GM19238 (cell line): Measurements from ENCODE around the gene CIAO2B.
"Not testable (repeated sequence)": the region's sequence is repeated elsewhere in the genome, so short reads cannot be mapped to it uniquely, and the experiment has no call there.

Experiments
- DNase-seq: peaks from one replicate; pipeline ENCODE4 v3.0.0; 2011; ENCODE audit warnings: low spot score; ENCODE audit not compliant: insufficient read length

CIAO2B gene

DNA sequence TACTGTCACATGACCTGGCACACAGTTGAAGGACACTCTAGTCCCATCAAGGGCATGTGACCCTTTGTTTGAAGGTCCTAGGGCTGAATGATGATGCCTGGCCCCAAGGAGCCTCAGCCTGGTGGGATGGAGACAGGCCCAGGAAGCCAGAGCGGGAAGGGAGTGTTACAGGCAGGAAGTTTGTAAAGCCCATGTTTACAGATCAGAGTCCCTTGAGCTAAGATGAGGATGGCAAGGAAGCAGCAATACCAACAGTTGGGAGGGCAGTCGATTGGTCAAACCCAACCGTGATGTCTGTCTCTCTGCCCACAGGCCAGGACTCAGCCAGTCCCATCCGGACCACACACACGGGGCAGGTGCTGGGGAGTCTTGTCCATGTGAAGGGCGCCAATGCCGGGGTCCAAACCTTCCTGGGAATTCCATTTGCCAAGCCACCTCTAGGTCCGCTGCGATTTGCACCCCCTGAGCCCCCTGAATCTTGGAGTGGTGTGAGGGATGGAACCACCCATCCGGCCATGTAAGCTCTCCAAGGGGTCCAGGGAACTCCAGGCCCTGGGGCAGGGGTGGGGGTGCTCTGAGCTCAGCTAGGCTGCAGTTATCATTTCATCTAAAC lies 3.6 kb upstream of the CIAO2B start:
- DNase-seq: no peak

DNA sequence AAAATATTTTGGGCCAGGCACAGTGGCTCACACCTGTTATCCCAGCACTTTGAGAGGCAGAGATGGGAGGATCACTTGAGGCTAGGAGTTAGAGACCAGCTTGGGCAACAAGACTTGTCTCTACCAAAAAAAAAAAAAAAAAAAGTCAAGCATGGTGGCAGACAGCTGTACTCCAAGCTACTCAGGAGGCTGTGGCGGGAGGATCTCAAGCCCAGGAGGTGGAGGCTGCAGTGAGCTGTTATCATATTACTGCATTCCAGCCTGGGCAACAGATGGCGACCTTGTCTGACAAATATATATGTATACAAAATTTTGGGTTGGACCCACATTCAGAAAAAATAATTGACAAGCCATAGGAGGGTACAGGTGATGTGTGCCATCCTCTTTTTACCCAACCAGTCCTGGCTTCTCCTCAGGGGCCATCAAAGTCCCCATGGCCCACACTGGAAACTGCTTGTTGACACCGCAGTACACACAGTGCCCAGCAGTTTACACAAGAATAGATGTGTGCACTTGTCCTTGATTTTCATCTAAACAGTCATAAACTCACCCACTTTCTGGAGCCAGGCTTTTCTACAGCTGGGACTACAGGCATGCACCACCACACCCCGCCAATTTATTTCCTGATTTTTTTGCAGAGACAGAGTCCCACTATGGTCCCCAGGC lies 2.8 kb upstream of the CIAO2B start:
- no peak for DNase-seq

DNA sequence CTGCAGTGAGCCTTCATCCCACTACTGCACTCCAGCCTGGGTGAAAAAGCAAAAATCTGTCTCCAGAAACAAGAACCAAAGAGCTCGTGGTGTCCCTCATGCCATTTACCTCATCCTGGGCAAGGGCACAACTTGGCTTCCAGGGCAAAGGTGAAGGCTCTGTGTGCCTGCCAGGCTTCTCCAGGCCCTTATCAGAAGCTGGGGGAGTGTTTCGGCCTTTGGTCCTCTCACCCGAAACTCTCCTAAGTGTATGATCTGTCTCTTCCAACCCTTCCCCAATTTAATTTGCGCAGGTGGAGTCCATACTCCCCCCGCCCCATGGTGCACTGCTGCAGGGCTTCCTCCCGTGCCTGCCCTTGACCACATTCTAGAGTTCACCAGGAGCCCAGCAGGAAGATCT lies 2.3 kb upstream of the CIAO2B start:
- DNase-seq: no peak

- DNase-seq: no peak
Observed at GRCh38 chr16:66935314-66936011, 1.3 kb upstream of the CIAO2B start, which contains the start of gene CES2. CES2 (plus strand) TSS chr16:66935516; CDS start chr16:66935636, 120 bp downstream.

DNA sequence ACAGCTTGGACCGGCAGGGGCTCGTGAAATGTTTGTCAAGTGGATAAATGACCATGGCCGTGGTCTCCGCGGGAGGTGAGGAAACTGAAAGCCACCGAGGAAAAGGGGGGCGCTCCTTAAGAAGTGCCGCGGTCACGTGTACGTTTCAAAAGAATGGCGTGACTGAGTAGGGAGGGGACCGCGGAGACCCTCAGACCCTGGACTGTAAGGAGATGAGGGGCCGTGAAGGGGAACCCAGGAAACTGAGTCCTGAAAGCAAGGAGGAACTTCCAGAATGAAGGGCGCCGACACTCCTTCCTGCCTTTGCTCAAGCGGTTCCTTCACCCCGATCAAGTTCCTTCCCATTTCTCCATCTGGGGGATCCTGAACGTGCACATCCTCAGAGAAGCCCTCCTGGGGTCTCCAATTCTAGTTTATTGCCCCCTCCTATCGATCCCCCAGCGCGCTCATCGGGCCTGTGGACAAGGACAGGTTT lies 674 bp upstream of the CIAO2B start:
- DNase-seq: not testable (repeated sequence)

DNA sequence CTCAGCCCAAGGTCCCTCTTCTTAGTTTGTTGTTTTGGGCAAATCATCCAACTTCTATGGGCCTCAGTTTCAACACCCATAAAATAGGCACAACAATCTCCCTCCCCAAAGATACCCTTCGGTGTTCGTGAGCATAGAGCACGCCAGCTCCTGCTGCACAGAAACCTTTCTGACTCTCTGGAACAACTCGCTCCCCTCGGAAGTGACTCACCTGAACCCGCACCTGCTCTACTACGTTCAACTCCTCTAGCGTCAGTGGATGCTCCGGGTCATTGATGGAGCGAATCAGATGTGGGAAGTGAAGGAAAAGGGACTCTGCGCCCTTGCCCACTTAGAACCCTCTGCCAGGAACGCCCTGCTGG lies 445 bp downstream of the CIAO2B start:
- no peak for DNase-seq

DNA sequence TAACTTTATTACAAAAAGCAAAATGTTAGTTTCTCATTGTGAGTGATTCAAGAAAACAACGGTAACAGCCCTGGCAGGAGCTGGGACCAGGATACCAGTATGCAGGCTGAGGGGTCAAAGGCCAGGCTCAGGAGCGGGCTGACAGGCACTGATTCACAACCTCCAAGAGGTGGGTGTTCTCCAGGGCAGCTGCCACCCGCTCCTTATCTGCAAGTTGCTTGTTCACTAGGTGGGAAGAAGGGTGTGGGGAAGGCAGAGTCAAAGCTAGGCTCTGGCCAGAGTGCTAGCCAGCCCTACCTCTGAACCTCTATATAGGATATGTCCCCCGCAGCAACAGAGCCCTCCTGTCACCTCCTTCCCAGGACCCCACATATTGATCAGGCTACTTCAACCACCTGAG lies 2.1 kb downstream of the CIAO2B start:
- DNase-seq: no peak

DNA sequence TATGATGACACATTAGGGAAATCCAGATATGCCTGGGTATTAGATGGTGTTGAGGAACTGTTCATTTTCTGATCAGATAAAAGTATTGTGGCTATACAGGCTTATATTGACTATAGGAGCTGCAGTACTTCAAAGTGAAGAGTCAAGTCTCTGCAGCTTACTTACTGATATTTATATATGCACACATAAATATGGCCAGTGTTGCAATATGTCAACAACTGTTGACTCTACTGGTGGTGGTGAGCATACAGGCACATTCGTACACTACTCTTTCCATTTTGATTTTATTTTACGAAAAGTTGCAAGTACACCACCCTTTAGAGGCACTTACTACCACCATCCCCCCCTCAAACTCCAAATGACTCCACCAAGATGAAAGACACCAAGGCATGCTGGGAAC lies 2.5 kb downstream of the CIAO2B start:
- DNase-seq: no peak

- DNase-seq: no peak
Observed at GRCh38 chr16:66930189-66930588, 4.0 kb downstream of the CIAO2B start.

DNA sequence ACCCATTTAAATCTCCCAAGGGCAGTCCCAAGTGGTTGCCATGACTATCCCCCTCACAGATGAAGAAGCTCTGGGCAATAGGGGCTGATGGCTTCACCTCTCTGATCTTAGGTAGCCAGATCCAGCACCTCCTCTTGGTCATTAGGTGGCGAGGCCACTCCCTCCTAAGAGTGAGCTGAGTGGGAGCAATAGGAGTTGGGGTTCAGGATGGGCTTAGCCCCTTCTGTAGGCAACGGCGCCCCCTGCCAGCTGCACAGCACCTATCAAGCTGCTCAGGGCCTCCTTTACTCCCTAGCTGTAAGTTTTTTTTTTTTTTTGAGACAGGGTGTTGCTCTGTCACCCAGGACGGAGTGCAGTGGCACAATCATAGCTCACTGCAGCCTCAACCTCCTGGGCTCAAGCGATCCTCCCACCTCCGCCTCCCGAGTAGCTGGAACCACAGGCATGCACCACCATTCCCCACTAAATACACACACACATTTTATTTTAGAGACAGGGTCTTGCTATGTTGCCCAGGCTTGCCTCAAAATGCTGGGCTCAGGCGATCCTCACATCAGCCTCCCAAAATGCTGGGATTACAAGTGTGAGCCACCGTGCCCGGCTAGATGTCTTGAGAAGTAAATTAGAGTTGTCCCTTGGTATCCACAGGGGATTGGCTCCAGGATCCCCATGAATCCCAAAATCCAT lies 5.4 kb downstream of the CIAO2B start:
- no peak for DNase-seq

GRCh38 chr16:66927918-66928649 lies 6.1 kb downstream of the CIAO2B start:
- DNase-seq: no peak

- no peak for DNase-seq
Observed at GRCh38 chr16:66926961-66927436, 7.2 kb downstream of the CIAO2B start.

DNA sequence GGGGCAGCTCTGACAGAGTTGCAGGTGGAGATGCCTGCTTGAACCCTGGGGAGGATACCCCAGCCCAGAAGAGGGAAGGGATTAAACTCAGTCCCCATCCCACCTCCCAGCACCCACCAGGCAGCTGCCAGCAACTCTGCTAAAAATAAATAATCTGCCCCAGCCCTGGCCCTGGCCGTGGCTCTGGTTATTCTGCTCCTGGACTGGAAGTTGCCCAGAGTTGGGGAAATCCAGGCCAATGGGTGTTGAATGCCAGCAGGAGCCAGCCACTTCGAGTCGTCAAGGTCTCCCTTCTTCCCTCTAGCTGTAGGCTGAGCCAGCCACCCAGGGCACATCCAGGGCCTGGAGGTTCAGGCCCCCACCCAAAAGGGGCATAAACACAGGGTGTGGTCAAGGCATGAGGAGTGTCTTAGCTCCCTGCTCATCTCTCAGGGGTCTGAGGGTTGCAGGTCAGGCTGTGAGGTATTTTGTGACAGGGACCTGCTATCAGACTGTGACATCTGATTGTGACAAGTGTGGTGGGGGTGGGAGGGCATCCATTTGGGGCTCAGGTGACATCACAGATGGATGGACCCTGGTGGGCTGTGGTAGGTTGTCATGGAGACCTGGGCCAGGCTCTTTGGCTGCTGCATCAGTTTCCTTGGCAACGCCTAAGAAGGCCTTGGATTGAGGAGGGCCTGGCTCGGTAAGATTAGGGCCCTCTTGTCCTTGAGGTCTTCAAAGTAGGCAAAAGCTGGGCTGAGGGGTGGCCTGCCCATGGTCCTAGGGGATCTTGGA lies 7.8 kb downstream of the CIAO2B start:
- no peak for DNase-seq

DNA sequence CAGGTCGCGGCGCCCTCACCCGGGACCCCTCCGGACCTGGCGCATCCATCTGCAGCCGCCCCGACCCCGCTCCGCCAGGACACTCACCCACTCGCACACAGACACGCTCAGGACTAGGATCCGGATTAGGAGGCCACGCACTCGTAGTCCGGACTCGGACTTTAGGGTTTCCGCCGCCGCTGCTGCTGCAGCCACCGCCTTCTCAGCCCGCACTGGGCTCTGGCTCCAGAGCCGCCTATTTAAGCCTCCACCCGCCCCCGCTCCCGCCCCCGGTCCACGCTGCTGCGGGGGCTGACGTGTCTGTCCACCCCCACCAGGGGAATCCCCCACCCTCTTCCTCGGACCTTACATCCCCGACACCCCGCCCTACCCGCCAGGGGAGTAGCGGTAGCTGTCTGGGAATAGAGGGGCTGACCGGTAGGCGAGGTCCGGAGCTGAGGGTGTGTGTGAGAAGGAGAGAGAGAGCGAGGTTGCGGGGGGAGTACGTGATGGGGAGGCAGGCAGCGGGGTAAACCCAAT lies 8.8 kb downstream of the CIAO2B start, which contains the start of gene RRAD:
Gene RRAD, minus strand, starts transcription at position 214 of the 519 bp plus-strand sequence. CDS start 356 bp downstream, outside the sequence.
- no peak for DNase-seq

DNA sequence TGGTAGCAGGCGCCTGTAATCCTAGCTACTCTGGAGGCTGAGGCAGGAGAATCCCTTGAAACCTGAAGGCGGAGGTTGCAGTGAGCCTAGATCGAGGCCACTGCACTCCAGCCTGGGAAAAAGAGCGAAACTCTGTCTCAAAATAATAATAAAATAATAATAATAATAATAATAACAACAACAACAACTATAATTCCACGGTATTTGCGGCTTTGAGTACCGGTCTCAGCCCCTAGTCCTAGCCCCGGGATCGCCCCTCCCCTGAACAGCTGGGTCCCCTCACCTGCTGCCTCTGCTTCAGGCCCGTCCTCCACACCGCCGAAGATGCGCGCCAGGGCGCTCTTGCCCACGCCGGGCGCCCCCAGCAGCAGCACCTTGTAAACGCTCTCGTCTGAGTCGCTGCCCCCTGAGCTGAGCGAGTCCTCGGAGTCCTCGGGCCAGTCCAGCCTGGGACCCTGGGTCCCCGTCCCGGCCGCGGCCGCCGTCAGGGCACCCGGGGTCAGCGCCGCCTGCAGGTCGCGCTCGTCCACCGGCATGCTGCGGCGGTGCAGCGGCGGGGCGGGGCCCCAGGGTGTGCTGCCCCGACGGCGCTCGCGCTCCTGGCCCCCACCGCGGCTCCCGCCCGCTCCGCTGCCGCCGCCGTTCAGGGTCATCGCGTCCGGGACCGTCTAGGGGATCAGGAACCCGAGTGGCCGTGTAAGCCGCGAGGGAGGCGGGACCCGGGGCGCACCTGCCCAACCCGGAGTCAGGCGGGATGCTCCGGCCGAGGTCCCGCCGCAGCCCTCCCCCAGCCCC lies 9.5 kb downstream of the CIAO2B start:
- DNase-seq: peak; percentile 44

DNA sequence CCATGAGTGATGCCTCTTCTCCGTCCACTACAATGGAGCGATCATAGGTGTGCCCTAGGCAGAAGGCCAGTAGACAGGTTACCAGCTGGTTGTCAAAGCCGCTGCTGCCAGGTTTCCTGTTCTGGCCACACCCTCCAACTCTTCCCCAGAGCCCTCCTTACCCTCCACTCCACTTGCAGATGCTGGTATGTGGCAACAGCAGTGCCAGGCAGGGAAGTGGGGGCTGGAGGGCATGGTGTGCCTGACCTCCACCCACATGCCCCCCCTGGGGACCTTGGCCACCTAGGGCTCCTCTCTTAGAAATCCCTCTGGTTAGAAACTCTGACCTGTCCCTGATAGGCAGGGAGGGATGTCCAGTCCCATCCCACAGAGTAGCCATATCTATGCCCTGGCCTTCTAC lies 10.3 kb downstream of the CIAO2B start:
- no peak for DNase-seq

- DNase-seq: no peak
Observed at GRCh38 chr16:66923247-66923731, 10.9 kb downstream of the CIAO2B start.

DNA sequence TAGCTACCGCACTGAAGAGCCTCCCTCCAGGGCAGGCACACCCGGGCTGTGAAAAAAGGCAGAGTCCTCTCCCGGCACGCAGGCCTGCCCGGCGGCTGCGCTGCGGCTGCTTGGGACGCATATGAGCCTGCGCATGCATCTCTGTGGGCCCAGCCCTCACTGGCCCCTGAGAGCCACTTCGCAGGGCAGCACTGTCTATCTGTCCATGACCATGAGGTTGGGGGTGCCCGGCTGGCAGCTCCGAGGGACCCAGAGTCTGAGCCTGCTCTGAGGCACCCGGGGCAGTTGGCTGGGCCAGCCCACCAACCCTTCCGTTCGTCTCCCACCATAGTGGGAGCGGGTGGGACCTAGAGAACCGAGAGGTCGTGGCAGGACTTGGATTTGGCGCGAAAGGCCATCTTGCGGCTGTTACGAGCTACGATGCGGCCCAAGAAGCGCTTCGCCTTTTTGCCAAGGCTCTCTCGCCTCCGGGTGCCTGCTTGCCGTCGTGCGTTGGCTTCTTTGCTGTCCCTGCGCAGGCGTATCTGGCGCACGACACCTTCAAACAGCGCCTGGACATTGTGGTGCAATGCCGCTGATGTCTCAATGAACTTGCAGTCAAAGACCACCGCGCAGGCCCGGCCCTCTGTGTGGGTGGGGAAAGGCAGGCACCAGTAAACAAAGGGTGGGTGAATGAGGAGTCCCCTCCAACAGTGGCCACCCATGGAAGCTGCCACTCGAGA lies 12.3 kb downstream of the CIAO2B start:
- DNase-seq: no peak
